Stomach (tissue), 4 donors: ENCODE measurements around the gene PSME4.

ENCODE experiments used
- EP300 ChIP-seq: sonication (generic); formaldehyde crosslinking; IDR thresholded peaks from one replicate; pipeline ENCODE4 v1.6.1; 2017; ENCODE audit warnings: antibody characterized with exemption
- POLR2A ChIP-seq, 4 donors: fragments of 450-650 bp; IDR thresholded peaks; one replicate each; pipeline ENCODE4 v1.6.1; 2016; ENCODE audit warnings: antibody characterized with exemption in 4 of 4, control low read depth in 2 of 4, mild to moderate bottlenecking in 1 of 4, moderate library complexity in 1 of 4
- POLR2AphosphoS5 ChIP-seq, 3 donors: sonication (generic); formaldehyde crosslinking; IDR thresholded peaks; one replicate each; pipeline ENCODE4 v1.6.1; 2016; ENCODE audit warnings: antibody characterized with exemption in 3 of 3
- TF ChIP-seq, protein P1 (sequence below), 7 experiments: fragments of 450-650 bp in 4 of 7; fragments of 200-600 bp in 3 of 7; sonication (generic) in 3 of 7; IDR thresholded peaks; one replicate each; pipeline ENCODE4 v1.5.1; 2016 to 2019; ENCODE audit warnings: antibody characterized with exemption in 7 of 7, control low read depth in 2 of 7, mild to moderate bottlenecking in 1 of 7

DNA sequence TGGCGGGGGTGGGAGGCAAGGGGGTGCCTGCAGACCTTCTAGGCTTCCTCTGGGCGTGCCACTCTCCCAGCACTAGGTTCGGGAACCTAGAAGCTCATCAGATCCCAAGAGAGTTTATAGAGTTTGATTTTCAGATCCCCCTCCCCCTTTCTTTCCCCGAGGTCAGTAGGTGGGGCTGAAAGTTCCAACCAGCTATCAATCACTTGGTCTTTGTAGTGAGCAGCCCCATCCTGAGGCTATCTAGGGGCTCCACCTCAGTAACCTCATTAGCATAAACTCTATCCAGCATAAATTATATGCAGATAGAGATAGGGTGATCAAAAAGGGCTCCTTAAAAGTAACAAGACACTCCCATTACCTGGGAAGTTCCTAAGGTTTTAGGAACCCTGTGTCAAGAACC is 151.2 kb downstream of the PSME4 start:
- TF ChIP-seq, protein P1, sequence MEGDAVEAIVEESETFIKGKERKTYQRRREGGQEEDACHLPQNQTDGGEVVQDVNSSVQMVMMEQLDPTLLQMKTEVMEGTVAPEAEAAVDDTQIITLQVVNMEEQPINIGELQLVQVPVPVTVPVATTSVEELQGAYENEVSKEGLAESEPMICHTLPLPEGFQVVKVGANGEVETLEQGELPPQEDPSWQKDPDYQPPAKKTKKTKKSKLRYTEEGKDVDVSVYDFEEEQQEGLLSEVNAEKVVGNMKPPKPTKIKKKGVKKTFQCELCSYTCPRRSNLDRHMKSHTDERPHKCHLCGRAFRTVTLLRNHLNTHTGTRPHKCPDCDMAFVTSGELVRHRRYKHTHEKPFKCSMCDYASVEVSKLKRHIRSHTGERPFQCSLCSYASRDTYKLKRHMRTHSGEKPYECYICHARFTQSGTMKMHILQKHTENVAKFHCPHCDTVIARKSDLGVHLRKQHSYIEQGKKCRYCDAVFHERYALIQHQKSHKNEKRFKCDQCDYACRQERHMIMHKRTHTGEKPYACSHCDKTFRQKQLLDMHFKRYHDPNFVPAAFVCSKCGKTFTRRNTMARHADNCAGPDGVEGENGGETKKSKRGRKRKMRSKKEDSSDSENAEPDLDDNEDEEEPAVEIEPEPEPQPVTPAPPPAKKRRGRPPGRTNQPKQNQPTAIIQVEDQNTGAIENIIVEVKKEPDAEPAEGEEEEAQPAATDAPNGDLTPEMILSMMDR (IDR thresholded peaks at IDR 0.05), result no peak
- TF ChIP-seq EP300 (no peak), POLR2AphosphoS5 (IDR thresholded peaks at IDR 0.05) (no peak), POLR2A (IDR thresholded peaks at IDR 0.05) (no peak)
